Loucy (cell line): ENCODE data around the gene BPTF.
"Not testable (repeated sequence)": the region's sequence is repeated elsewhere in the genome, so short reads cannot be mapped to it uniquely, and the experiment has no call there.

ENCODE experiments used
- H2AFZ ChIP-seq: fragments of 200-600 bp; sonication (generic); 2 replicates; pipeline ENCODE4 v1.6.0; 2016; ENCODE audit warnings: antibody characterized with exemption, mild to moderate bottlenecking, low read length, moderate library complexity
- H3F3A ChIP-seq: fragments of 200-600 bp; 2 replicates; pipeline ENCODE4 v1.6.0; 2016; ENCODE audit warnings: antibody characterized with exemption, low read depth, mild to moderate bottlenecking
- H3K27me3 ChIP-seq: fragments of 200-600 bp; sonication (generic); 2 replicates; pipeline ENCODE4 v1.6.1; 2014; ENCODE audit warnings: low read length, mild to moderate bottlenecking; ENCODE audit not compliant: insufficient read depth, poor library complexity, severe bottlenecking
- H3K36me3 ChIP-seq: fragments of 200-600 bp; sonication (generic); 2 replicates; pipeline ENCODE4 v1.6.1; 2016; ENCODE audit warnings: low read length; ENCODE audit not compliant: insufficient read depth
- H3K4me1 ChIP-seq: fragments of 200-600 bp; sonication (generic); 2 replicates; pipeline ENCODE4 v1.5.1; 2014; ENCODE audit warnings: low read length, mild to moderate bottlenecking; ENCODE audit not compliant: insufficient read depth, poor library complexity, severe bottlenecking
- H3K4me2 ChIP-seq: fragments of 200-600 bp; sonication (generic); 2 replicates; pipeline ENCODE4 v1.6.0; 2014; ENCODE audit warnings: antibody characterized with exemption, low read length, low read depth, mild to moderate bottlenecking; ENCODE audit not compliant: poor library complexity, severe bottlenecking
- H3K4me3 ChIP-seq: fragments of 200-600 bp; sonication (generic); 2 replicates; pipeline ENCODE4 v1.5.1; 2014; ENCODE audit warnings: low read length, mild to moderate bottlenecking, mixed read lengths; ENCODE audit not compliant: poor library complexity, severe bottlenecking
- H3K79me2 ChIP-seq: fragments of 200-600 bp; sonication (generic); 2 replicates; pipeline ENCODE4 v1.6.1; 2014; ENCODE audit warnings: low read length; ENCODE audit not compliant: insufficient read depth
- H3K9ac ChIP-seq: fragments of 200-600 bp; sonication (generic); 2 replicates; pipeline ENCODE4 v1.6.0; 2014; ENCODE audit warnings: mild to moderate bottlenecking, low read depth, low read length, moderate library complexity; ENCODE audit not compliant: poor library complexity, severe bottlenecking
- H3K9me2 ChIP-seq: fragments of 200-600 bp; sonication (generic); replicated peaks from 2 replicates; pipeline ENCODE4 v1.6.1; 2016; ENCODE audit warnings: low read depth, low read length, mixed read lengths
- H3K9me3 ChIP-seq: fragments of 200-600 bp; sonication (generic); 2 replicates; pipeline ENCODE4 v1.6.1; 2014; ENCODE audit warnings: mild to moderate bottlenecking, antibody characterized with exemption, low read length, low read depth; ENCODE audit not compliant: insufficient read depth
- H4K20me1 ChIP-seq: fragments of 200-600 bp; sonication (generic); 2 replicates; pipeline ENCODE4 v1.6.0; 2014; ENCODE audit warnings: antibody characterized with exemption, low read length, mild to moderate bottlenecking; ENCODE audit not compliant: insufficient read depth, poor library complexity, severe bottlenecking
- EZH2phosphoT487 ChIP-seq: fragments of 200-600 bp; IDR thresholded peaks from 2 replicates; pipeline ENCODE4 v1.6.1; 2018; ENCODE audit warnings: antibody characterized with exemption, mild to moderate bottlenecking, moderate library complexity, borderline replicate concordance
- TF ChIP-seq, protein P1 (sequence below): fragments of 200-600 bp; sonication (generic); conservative IDR thresholded peaks from 2 replicates; pipeline ENCODE4 v1.5.1; 2014; ENCODE audit warnings: mild to moderate bottlenecking, antibody characterized with exemption, low read length

BPTF gene

DNA sequence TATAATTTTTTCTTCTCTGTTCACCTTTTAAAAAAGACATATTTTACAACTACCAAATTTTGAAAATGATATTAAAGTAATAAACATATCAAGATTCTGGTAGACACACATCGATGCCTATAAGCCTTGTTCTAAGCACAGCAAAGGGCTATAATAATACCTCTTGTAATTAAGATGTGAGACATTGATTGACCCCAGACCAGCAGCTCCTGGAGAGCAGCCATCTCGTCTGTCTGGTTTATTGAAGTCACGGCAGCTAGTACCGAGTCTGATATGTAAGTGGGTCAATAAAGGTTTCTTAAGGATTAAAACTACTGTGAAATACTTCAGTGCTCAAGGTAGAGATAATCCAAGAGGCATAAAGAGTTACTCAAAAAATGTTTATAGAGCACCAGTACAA lies 94.9 kb downstream of the BPTF start:
- no peak overlapping the region for H3K4me2 ChIP-seq
- no peak for TF ChIP-seq EZH2phosphoT487
- TF ChIP-seq, protein P1, sequence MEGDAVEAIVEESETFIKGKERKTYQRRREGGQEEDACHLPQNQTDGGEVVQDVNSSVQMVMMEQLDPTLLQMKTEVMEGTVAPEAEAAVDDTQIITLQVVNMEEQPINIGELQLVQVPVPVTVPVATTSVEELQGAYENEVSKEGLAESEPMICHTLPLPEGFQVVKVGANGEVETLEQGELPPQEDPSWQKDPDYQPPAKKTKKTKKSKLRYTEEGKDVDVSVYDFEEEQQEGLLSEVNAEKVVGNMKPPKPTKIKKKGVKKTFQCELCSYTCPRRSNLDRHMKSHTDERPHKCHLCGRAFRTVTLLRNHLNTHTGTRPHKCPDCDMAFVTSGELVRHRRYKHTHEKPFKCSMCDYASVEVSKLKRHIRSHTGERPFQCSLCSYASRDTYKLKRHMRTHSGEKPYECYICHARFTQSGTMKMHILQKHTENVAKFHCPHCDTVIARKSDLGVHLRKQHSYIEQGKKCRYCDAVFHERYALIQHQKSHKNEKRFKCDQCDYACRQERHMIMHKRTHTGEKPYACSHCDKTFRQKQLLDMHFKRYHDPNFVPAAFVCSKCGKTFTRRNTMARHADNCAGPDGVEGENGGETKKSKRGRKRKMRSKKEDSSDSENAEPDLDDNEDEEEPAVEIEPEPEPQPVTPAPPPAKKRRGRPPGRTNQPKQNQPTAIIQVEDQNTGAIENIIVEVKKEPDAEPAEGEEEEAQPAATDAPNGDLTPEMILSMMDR = no peak
- H2AFZ ChIP-seq = no peak overlapping the region
- peaks cover 68% of the 10 kb centered on the region for H3K36me3 ChIP-seq
- H3K4me1 ChIP-seq = no peaks in the 10 kb centered on the region
- no peaks in the 10 kb centered on the region for H3K9me2 ChIP-seq
- H4K20me1 ChIP-seq = no peaks in the 10 kb centered on the region
- H3F3A ChIP-seq = no peaks in the 10 kb centered on the region
- no peak overlapping the region for H3K4me3 ChIP-seq
- no peak overlapping the region for H3K9ac ChIP-seq
- no peaks in the 10 kb centered on the region for H3K27me3 ChIP-seq
- H3K79me2 ChIP-seq = no peaks in the 10 kb centered on the region; the same call in 1 of the 2 replicates
- H3K9me3 ChIP-seq = no peaks in the 10 kb centered on the region

DNA sequence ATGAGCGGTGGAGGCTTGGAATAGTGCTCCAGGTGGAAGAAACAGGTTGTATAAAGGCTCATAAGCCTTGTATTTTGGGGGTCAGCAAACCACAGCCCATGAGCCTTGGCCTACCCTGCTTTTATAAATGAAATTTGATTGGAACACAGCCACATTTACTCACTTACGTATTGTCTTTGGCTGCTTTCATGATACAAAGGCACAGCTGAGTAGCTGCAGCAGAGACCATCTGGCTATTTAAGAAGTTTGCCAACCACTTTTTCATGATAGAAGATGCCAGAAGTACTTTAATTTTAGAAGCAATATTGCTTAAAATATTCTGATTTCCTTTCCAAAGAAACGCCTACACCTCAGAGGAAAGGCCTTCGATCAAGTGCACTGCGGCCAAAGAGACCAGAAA lies 97.2 kb downstream of the BPTF start:
- H3K9me2 ChIP-seq = no peaks in the 10 kb centered on the region
- no peaks in the 10 kb centered on the region for H3K4me1 ChIP-seq
- H3K27me3 ChIP-seq = no peaks in the 10 kb centered on the region
- no peaks in the 10 kb centered on the region for H3K79me2 ChIP-seq
- no peak overlapping the region for H3K4me2 ChIP-seq
- no peak overlapping the region for H2AFZ ChIP-seq
- H3K9ac ChIP-seq = no peak overlapping the region
- TF ChIP-seq, protein P1 = no peak
- TF ChIP-seq EZH2phosphoT487 = no peak
- H3K9me3 ChIP-seq = no peaks in the 10 kb centered on the region
- H4K20me1 ChIP-seq = no peaks in the 10 kb centered on the region
- H3F3A ChIP-seq = no peaks in the 10 kb centered on the region
- H3K4me3 ChIP-seq = no peak overlapping the region
- peaks cover 71% of the 10 kb centered on the region for H3K36me3 ChIP-seq

DNA sequence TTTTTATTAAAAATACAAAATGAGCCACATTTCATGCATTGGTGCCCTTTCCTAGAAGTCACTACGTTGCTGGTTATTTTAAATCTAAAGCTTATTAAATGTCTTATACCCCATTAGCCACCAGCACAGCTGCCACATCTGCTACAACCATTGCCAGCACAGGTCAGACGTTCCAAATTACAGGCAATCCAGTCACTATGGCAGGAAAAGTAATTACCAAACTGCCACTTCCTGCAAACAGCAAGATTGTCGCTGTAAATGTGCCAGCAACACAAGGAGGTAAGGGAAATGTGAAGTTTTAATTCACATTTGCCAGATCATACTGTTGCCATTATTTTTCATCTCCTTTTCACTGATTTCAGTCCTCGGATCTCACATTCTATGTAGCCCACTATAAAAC lies 103.5 kb downstream of the BPTF start:
- H3K4me2 ChIP-seq = peak overlapping the region; percentile 32
- peaks cover 91% of the 10 kb centered on the region for H3K36me3 ChIP-seq
- H3K9me3 ChIP-seq, H3K79me2 ChIP-seq, H3K9ac ChIP-seq, H3K4me1 ChIP-seq, H2AFZ ChIP-seq, H3F3A ChIP-seq, H4K20me1 ChIP-seq, H3K9me2 ChIP-seq, H3K27me3 ChIP-seq: not testable (repeated sequence)
- H3K4me3 ChIP-seq = peak overlapping the region; percentile 10

DNA sequence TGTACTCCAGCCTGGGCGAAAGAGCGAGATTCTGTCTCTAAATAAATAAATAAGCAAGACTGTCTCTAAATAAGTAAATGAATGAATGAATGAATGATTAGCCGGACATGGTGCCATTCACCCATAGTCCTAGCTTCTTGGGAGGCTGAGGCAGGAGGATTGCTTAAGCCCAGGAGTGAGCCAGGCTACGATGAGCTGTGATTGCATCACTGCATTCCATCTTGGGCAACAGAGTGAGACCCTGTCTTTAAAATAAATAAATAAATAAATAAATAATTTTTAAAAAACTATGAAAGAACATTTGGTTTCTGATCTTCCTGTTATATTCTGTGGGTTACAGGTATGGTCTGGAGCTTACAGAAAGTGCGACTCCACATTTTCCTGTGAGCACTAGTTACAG lies 105.9 kb downstream of the BPTF start:
- Histone ChIP-seq H3K4me3 (no peak overlapping the region), H3K9me2 (no peaks in the 10 kb centered on the region), H3K9ac (no peak overlapping the region), H3K36me3 (peaks cover 90% of the 10 kb centered on the region), H3K9me3 (no peaks in the 10 kb centered on the region), H3K79me2 (no peaks in the 10 kb centered on the region), H3K4me1 (peaks cover 10% of the 10 kb centered on the region), H3K27me3 (no peaks in the 10 kb centered on the region), H3F3A (no peaks in the 10 kb centered on the region), H2AFZ (no peak overlapping the region), H3K4me2 (no peak overlapping the region), H4K20me1 (no peaks in the 10 kb centered on the region)
- TF ChIP-seq EZH2phosphoT487 = no peak
- TF ChIP-seq, protein P1 = no peak
